SIG-M5 treated with dmso at 0.1 percent for 504 hours (cell line): ENCODE results near the gene FTCDNL1.

Source experiments
- DNase-seq: peaks from one replicate; lab custom pipeline; 2025; ENCODE audit not compliant: unreplicated experiment; lab: John Stamatoyannopoulos, UW

Gene FTCDNL1

DNA sequence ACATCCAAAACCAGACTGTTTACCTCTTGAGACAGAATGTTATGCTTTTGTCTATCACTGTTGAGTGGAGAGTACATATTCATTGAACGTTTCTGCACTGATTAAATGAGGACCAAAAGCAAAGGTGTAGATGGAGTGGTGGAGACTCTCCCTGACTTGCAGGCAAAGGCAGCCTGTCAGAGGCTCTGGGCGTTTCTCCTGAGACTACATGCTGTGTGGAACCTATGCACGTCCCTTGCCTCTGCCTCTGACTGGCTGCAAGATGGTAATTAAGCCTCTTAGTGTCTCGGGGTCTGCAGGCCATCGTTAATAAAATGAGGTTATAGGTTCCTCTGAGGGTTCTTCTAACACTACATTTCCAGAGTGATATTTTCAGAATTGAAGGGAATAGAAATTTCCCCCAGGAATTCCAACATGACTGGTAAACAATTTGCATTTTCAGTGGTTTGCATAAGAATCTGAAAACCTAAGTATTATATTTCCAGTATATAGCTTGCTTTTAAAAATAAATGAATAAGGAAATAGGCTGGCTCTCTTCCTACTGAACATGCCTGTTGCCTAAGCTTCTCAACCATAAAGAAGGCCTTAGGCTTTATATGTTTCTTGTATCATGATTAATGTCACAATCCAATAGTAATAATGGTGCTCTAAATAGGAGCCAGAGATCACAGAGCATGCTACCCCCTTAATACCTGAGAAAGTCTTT lies 107.4 kb downstream of the FTCDNL1 start:
- DNase-seq, result no peak

GRCh38 chr2:199742884-199743283 lies 108.1 kb downstream of the FTCDNL1 start:
- no peak for DNase-seq

DNA sequence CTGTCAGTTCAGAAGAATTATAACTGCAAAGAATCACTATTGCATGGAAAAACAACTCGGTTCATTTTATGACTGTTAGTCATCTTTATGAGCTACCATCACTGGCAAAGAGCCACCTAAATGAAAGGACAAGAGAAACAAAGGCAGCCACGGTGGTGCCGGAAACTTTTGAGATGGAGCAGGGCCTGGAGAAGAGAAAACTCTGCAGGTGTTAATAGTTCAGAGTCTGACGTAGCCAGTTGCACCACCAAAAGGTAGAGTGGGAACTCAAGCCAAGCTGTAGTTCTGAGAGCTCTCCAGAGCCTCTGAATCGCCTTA lies 110.9 kb downstream of the FTCDNL1 start:
- no peak for DNase-seq

DNA sequence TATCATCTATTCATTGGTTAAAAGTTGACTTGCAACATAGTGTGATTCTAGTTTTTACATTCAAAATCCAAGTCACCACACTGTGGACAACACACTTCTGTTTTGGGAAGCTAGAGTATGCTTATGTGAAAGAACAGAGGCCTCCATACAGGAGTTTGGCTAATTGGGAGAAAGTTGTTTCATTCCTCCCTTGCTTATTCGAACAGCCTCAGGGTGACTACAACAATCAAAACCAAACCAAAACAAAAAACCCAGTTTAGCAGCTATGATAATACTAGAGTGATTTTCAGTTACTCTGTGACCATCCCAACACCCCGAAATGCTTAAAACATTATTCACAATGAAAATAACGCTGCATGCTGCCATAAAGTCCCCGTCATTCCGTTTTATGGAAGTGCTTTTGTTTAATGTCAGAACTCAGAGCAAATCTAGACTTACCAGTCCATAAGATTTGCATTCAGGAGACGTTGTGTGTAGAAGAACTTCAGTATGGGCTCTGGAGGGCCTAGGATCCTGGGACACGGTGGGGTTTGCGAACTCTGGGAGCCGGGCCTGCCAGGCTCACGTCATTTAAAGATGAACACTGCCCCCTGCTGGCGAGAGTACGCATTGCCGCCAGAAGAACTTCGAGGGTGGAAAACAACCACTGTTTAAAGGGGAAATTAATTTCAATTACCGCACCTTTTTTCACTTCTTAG lies 111.4 kb downstream of the FTCDNL1 start:
- peak; percentile 81 for DNase-seq

GRCh38 chr2:199738727-199739412 lies 112.1 kb downstream of the FTCDNL1 start:
- DNase-seq, result peak; percentile 98

GRCh38 chr2:199734651-199735050 lies 116.3 kb downstream of the FTCDNL1 start:
- no peak for DNase-seq

DNA sequence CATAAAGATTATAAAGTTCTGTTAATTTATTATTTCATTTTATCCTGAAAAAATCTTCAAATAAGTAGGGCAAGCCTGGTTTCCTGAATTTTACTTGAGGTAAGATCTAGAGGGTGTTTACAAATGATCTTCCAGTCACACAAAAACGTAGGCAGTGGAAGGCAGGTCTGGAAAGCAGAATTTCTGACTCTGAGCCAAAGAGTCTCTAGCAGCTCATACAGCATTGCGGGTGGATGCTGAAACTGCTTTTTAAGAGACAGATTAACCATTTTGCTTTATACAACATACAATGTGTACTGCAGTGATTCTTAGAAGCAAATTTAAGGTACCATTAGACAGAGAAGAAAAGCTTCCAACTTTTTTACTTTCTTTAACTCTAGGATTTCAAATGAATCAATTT lies 117.0 kb downstream of the FTCDNL1 start:
- no peak for DNase-seq

DNA sequence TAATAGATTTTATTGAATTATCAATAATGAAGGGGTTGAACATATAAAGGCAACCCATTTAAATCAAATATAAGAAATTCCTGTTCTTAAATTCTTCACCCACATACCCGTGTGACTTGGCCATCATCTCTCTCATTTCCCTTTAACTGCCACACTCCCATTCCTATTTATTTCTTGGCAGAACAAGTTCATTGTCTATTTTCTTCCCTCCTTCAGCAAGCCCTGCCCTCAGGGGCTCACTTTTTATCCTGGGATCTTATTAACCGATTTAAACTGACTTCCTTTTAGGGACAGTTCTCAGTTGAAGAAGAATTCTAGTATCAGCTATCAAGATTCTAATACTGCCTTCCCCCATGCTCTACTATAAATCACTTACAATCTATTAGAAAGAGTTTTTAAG lies 123.2 kb downstream of the FTCDNL1 start:
- DNase-seq, result no peak

- DNase-seq, result no peak
Observed at GRCh38 chr2:199727306-199727705, 123.7 kb downstream of the FTCDNL1 start.

GRCh38 chr2:199718074-199718473 lies 132.9 kb downstream of the FTCDNL1 start:
- DNase-seq, result no peak

DNA sequence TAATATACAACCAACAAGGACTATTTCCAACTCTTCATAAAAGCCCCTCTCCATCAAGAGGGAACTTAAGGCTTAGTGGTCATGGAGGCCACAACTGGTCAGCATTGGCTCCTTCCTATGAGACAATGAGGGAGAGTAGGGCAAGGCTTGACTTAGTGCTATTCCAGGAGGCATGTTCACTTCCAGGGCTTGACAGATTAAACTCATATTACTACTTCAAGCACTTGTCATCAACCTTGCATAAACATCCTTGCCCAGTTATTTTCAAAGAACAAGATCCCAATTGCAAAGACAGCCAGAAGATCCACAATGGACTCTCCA lies 133.4 kb downstream of the FTCDNL1 start:
- DNase-seq, result no peak

DNA sequence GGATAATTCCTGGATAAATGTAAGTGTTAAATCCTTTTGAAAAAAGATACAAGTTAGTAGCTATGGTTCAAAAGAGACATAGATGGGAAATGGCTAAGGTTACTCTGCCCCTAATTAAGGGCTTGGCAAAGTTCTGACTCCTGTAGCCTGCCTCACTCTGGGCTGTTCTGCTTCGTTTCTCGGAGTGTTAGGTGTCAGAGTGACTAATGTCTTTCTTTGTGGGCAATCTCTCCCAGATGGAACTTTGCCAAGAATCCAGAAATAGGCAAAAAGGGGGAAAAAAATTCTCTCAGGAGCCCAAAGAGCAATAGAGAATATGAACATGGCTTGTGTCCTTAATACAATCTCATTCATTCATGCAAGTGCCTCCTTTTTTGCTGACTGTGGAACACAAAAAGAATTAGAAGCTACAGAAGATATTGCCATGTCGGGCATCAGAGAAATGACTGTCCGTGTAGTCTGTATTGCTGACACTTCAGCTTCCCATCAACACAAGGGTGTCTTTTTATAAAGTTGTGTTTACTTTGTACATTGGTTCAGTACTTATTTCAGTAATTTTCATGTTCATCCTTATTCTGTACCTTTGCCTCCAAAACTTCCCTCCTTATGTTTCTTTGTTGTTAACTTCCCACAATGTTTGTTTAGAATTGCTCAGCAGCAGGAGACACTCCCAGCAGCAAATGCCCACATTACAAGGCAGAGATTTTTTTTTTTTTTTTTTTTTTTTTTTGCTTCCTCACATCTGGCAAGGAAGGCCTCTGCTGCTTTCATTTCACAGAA lies 134.0 kb downstream of the FTCDNL1 start:
- DNase-seq, result no peak

DNA sequence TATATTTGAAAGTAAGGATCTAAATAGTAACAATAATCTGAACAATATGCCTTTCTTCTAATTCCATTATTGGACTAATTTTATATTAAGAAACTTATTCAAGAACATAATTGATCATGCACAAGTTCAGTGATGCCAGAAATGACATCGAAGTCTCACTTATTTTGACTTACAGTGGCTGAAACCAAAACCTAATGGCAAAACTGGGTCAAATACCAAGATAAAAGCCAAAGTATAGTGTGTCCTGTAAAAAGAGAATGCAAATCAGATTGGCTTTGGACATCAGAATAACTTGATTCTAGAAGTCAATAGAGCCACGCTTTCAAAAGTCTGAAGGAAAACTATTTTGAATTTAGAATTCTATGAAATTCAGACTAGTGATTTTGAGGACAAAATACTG lies 137.2 kb downstream of the FTCDNL1 start:
- no peak for DNase-seq

DNA sequence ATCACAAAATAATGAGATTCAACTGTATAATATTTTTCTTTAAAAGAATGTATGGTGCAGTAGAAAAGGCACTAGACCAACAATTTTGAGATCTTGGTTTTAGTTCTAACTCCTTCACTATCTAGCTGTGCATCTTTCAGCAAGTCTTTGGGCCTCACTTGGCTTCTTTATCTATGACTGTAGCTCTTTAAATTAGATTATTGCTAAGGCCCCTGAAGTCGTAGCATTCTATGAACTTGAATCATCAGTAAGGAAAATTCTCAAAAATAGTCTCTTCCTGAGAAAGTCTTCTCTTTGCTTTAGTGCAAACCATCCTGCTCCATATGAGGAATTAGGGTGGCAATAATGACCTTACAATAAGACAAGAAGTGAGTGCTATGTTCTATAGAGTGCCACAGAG lies 140.4 kb downstream of the FTCDNL1 start:
- no peak for DNase-seq
